Measurements from ENCODE around the gene SIGLEC1.

The SIGLEC1 gene

GRCh38 chr20:3744806-3745685 is 32.6 kb upstream of the SIGLEC1 start:
- DNase-seq (ENCODE audit: low read depth): peak; percentile 42

- no peak for DNase-seq (ENCODE audit: low read depth)
These were observed 31.6 kb upstream of the SIGLEC1 start for GRCh38 chr20:3744037-3744436.

- DNase-seq (ENCODE audit: low read depth): no peak
These were observed 30.9 kb upstream of the SIGLEC1 start for GRCh38 chr20:3743251-3743650.

GRCh38 chr20:3741836-3742458 is 29.5 kb upstream of the SIGLEC1 start:
- DNase-seq (ENCODE audit: low read depth): no peak

GRCh38 chr20:3740615-3741301 is 28.4 kb upstream of the SIGLEC1 start:
- DNase-seq (ENCODE audit: low read depth): no peak

GRCh38 chr20:3739926-3740451 is 27.6 kb upstream of the SIGLEC1 start:
- DNase-seq (ENCODE audit: low read depth): no peak

- DNase-seq (ENCODE audit: low read depth): no peak
These were observed 26.9 kb upstream of the SIGLEC1 start for GRCh38 chr20:3739054-3739925.

GRCh38 chr20:3738111-3739053 is 26.0 kb upstream of the SIGLEC1 start:
- no peak for DNase-seq (ENCODE audit: low read depth)

GRCh38 chr20:3735768-3736167 is 23.4 kb upstream of the SIGLEC1 start:
- no peak for DNase-seq (ENCODE audit: low read depth)

GRCh38 chr20:3734111-3734843 is 21.9 kb upstream of the SIGLEC1 start:
- DNase-seq (ENCODE audit: low read depth): no peak

- DNase-seq (ENCODE audit: low read depth): no peak
These were observed 21.0 kb upstream of the SIGLEC1 start for GRCh38 chr20:3733119-3733995.

GRCh38 chr20:3732327-3733118 is 20.1 kb upstream of the SIGLEC1 start, which contains the start of gene HSPA12B:
Gene HSPA12B (plus strand): TSS chr20:3732685. CDS start chr20:3738675, 5,990 bp downstream.
- DNase-seq (ENCODE audit: low read depth): no peak

- DNase-seq (ENCODE audit: low read depth): no peak
These were observed 19.5 kb upstream of the SIGLEC1 start for GRCh38 chr20:3731944-3732326.

GRCh38 chr20:3730803-3731672 is 18.6 kb upstream of the SIGLEC1 start:
- no peak for DNase-seq (ENCODE audit: low read depth)

GRCh38 chr20:3729811-3730540 is 17.6 kb upstream of the SIGLEC1 start:
- DNase-seq (ENCODE audit: low read depth): no peak

GRCh38 chr20:3729378-3729777 is 17.0 kb upstream of the SIGLEC1 start:
- DNase-seq (ENCODE audit: low read depth): no peak

Measured in activated gamma-delta T cell treated with anti-CD3 and anti-CD28 coated beads, Interleukin-2, amount 50 U/mL, for 16 hours (primary cell).